Neuronal stem cell (in vitro differentiated cells): ENCODE measurements around the gene DPH5.

Source experiments
- DNase-seq: peaks from one replicate; pipeline ENCODE4 v3.0.0-alpha.2; 2013; ENCODE audit warnings: low spot score
- H2AFZ ChIP-seq: one replicate; pipeline ENCODE4 v1.6.1; 2013; ENCODE audit warnings: mild to moderate bottlenecking, low read length, inconsistent platforms
- H2AK5ac ChIP-seq: 2 replicates; pipeline ENCODE4 v1.6.1; 2013; ENCODE audit warnings: low read depth, mild to moderate bottlenecking, inconsistent platforms, low read length, moderate library complexity, mixed read lengths
- H2BK120ac ChIP-seq: 2 replicates; pipeline ENCODE4 v1.6.1; 2013; ENCODE audit warnings: low read depth, mild to moderate bottlenecking, inconsistent platforms, low read length, moderate library complexity, mixed read lengths
- H2BK12ac ChIP-seq: one replicate; pipeline ENCODE4 v1.6.1; 2013; ENCODE audit warnings: low read length, inconsistent platforms
- H2BK15ac ChIP-seq: 2 replicates; pipeline ENCODE4 v1.6.1; 2013; ENCODE audit warnings: mild to moderate bottlenecking, low read length, inconsistent platforms, mixed read lengths
- H2BK5ac ChIP-seq: one replicate; pipeline ENCODE4 v1.6.1; 2013; ENCODE audit warnings: inconsistent platforms, mild to moderate bottlenecking, low read length, moderate library complexity
- H3K14ac ChIP-seq: one replicate; pipeline ENCODE4 v1.6.1; 2013; ENCODE audit warnings: low read length, inconsistent platforms
- H3K18ac ChIP-seq: 2 replicates; pipeline ENCODE4 v1.6.1; 2013; ENCODE audit warnings: low read length, inconsistent platforms
- H3K23ac ChIP-seq: 2 replicates; pipeline ENCODE4 v1.6.1; 2013; ENCODE audit warnings: low read depth, mild to moderate bottlenecking, mixed read lengths, low read length, inconsistent platforms; ENCODE audit not compliant: poor library complexity
- H3K27ac ChIP-seq: replicated peaks from 3 replicates; pipeline ENCODE4 v1.5.1; 2013; ENCODE audit warnings: low read length, inconsistent platforms
- H3K27me3 ChIP-seq, 3 experiments: 2 replicates each; pipeline ENCODE4 v1.6.1; 2013; ENCODE audit warnings: low read length in 3 of 3, mild to moderate bottlenecking in 2 of 3, inconsistent platforms in 1 of 3, low read depth in 1 of 3, mixed read lengths in 1 of 3, moderate library complexity in 1 of 3; ENCODE audit not compliant: control insufficient read depth in 3 of 3, insufficient read depth in 3 of 3
- H3K36me3 ChIP-seq, 2 donors: replicated peaks in 1 of 2; 2 replicates each; pipeline ENCODE4 v1.6.1; 2013; ENCODE audit warnings: low read length in 2 of 2; ENCODE audit not compliant: control insufficient read depth in 2 of 2, insufficient read depth in 2 of 2
- H3K4ac ChIP-seq: 2 replicates; pipeline ENCODE4 v1.6.1; 2013; ENCODE audit warnings: inconsistent platforms, mild to moderate bottlenecking, low read length, moderate library complexity
- H3K4me1 ChIP-seq, 2 donors: 1 replicate in 1 of 2; 2 replicates in 1 of 2; pipeline ENCODE4 v1.6.1; 2013; ENCODE audit warnings: low read length in 2 of 2, low read depth in 1 of 2; ENCODE audit not compliant: control insufficient read depth in 2 of 2, insufficient read depth in 1 of 2
- H3K4me2 ChIP-seq: one replicate; pipeline ENCODE4 v1.6.1; 2013; ENCODE audit warnings: mild to moderate bottlenecking, low read length, inconsistent platforms; ENCODE audit not compliant: insufficient read depth, poor library complexity, severe bottlenecking
- H3K4me3 ChIP-seq, 2 donors: 2 replicates each; pipeline ENCODE4 v1.5.1; 2013; ENCODE audit warnings: low read length in 2 of 2, mild to moderate bottlenecking in 2 of 2, inconsistent platforms in 1 of 2, moderate library complexity in 1 of 2
- H3K79me1 ChIP-seq: one replicate; pipeline ENCODE4 v1.6.1; 2013; ENCODE audit warnings: low read depth, mild to moderate bottlenecking, inconsistent platforms, low read length, moderate library complexity
- H3K9ac ChIP-seq: one replicate; pipeline ENCODE4 v1.6.1; 2013; ENCODE audit warnings: mild to moderate bottlenecking, low read depth, low read length, inconsistent platforms; ENCODE audit not compliant: poor library complexity
- H3K9me3 ChIP-seq, 2 donors: replicated peaks in 1 of 2; 2 replicates each; pipeline versions ENCODE3 to v1.6.1; 2013; ENCODE audit warnings: low read length in 2 of 2, mild to moderate bottlenecking in 2 of 2, inconsistent platforms in 1 of 2, low read depth in 1 of 2, mixed read lengths in 1 of 2, moderate library complexity in 1 of 2; ENCODE audit not compliant: control insufficient read depth in 2 of 2, insufficient read depth in 1 of 2
- H4K8ac ChIP-seq: one replicate; pipeline ENCODE4 v1.6.1; 2013; ENCODE audit warnings: low read depth, mild to moderate bottlenecking, inconsistent platforms, low read length, moderate library complexity
- H4K91ac ChIP-seq: one replicate; pipeline ENCODE4 v1.6.1; 2013; ENCODE audit warnings: low read length, low read depth, mild to moderate bottlenecking, inconsistent platforms; ENCODE audit not compliant: poor library complexity
- WGBS, 2 donors: extraction: QIAGEN DNeasy Blood & Tissue Kit; methylation state at CpG; one replicate each; pipeline ENCODE4 v1.1.7; 2013; ENCODE audit warnings: missing lambda C conversion rate in 2 of 2, mixed read lengths in 1 of 2; ENCODE audit not compliant: insufficient read length in 2 of 2, insufficient replicate concordance in 1 of 2; ENCODE audit errors: extremely low coverage in 2 of 2; 5-methylcytosine and 5-hydroxymethylcytosine counted together

The DPH5 gene

DNA sequence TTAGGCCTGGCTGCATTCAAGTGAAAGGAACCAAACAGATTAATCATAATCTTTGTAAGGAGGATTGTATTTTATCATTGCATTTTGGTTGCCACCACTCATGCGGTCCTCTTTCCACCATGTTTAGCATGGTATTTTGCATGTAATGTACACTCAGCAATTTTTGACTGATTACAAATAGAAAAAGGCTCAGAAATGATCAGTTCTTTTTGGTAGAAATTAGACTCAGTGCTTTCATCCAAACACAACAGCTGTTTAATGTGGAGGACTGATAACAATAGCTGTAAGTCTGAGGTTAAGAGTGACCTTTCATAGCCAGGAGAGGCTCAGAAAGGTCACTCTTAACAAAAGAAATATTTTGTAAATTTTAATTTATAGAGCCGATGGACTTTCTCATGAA lies 25.3 kb upstream of the DPH5 start:
- H2BK5ac ChIP-seq: no peak overlapping the region
- no CpG with 5 or more reads among the region's 2 CpGs for WGBS, 2 donors
- H2AFZ ChIP-seq: no peak overlapping the region
- no peaks in the 10 kb centered on the region for H3K9me3 ChIP-seq
- no peak overlapping the region for H2BK120ac ChIP-seq
- no peak overlapping the region for H4K8ac ChIP-seq
- no peak overlapping the region for H3K4ac ChIP-seq
- peaks cover 0 to 4% of the 10 kb centered on the region in 2 donors for H3K36me3 ChIP-seq
- no peak overlapping the region for H2BK15ac ChIP-seq
- no peak overlapping the region for H3K23ac ChIP-seq
- no peak for DNase-seq
- H3K27me3 ChIP-seq: no peaks in the 10 kb centered on the region
- H3K18ac ChIP-seq: no peak overlapping the region
- H4K91ac ChIP-seq: no peak overlapping the region
- H3K79me1 ChIP-seq: no peaks in the 10 kb centered on the region
- H3K9ac ChIP-seq: no peak overlapping the region
- H3K4me2 ChIP-seq: no peak overlapping the region
- no peak overlapping the region for H3K14ac ChIP-seq
- H3K4me3 ChIP-seq: no peak overlapping the region
- H2BK12ac ChIP-seq: no peak overlapping the region
- peaks cover 0 to 5% of the 10 kb centered on the region in 2 donors for H3K4me1 ChIP-seq
- no peak overlapping the region for H3K27ac ChIP-seq
- H2AK5ac ChIP-seq: no peak overlapping the region

DNA sequence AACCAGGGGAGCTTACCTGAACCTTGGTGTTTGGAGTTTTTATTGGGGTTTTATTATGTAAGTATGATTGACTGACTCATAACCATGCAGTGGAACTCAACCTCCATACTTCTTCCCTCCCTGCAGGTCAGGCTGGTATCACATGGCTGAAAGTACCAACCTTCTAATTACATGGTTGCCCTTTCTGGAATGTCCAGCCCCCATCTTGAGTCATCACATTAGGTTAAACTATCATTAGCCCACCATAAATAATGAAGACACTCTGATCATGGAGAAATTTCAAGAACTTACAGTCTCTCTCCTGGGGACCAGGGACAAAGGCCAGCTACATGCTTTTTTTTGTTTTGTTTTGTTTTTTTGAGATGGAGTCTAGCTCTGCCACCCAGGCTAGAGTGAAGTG lies 19.2 kb upstream of the DPH5 start:
- no peaks in the 10 kb centered on the region for H3K27me3 ChIP-seq
- H3K9ac ChIP-seq: no peak overlapping the region
- H2BK12ac ChIP-seq: no peak overlapping the region
- no peak overlapping the region for H3K23ac ChIP-seq
- no peak overlapping the region for H2AK5ac ChIP-seq
- no peak overlapping the region for H3K18ac ChIP-seq
- DNase-seq: no peak
- H3K14ac ChIP-seq: no peak overlapping the region
- no peak overlapping the region for H2BK15ac ChIP-seq
- peaks cover 0 to 3% of the 10 kb centered on the region in 2 donors for H3K4me1 ChIP-seq
- no peak overlapping the region for H2BK5ac ChIP-seq
- no peak overlapping the region for H3K4ac ChIP-seq
- H2BK120ac ChIP-seq: no peak overlapping the region
- no peak overlapping the region for H2AFZ ChIP-seq
- H4K8ac ChIP-seq: no peak overlapping the region
- peaks cover 5 to 8% of the 10 kb centered on the region in 2 donors for H3K36me3 ChIP-seq
- H3K27ac ChIP-seq: no peak overlapping the region
- H3K4me2 ChIP-seq: no peak overlapping the region
- no peak overlapping the region for H3K4me3 ChIP-seq
- peaks cover 10 to 20% of the 10 kb centered on the region in 2 donors for H3K9me3 ChIP-seq
- no peak overlapping the region for H4K91ac ChIP-seq
- peaks cover 5% of the 10 kb centered on the region for H3K79me1 ChIP-seq

GRCh38 chr1:101044259-101044658 lies 18.7 kb upstream of the DPH5 start:
- no peak overlapping the region for H3K9ac ChIP-seq
- no peak overlapping the region for H3K27ac ChIP-seq
- no peak overlapping the region for H2BK5ac ChIP-seq
- H3K4ac ChIP-seq: no peak overlapping the region
- peaks cover 7 to 8% of the 10 kb centered on the region in 2 donors for H3K36me3 ChIP-seq
- H3K4me2 ChIP-seq: no peak overlapping the region
- no peak overlapping the region for H4K8ac ChIP-seq
- no peak overlapping the region for H2BK12ac ChIP-seq
- no peaks in the 10 kb centered on the region for H3K27me3 ChIP-seq
- H2BK15ac ChIP-seq: no peak overlapping the region
- no peak overlapping the region for H3K18ac ChIP-seq
- no peak overlapping the region for H3K14ac ChIP-seq
- H2BK120ac ChIP-seq: no peak overlapping the region
- H3K9me3 ChIP-seq: peaks cover 10 to 25% of the 10 kb centered on the region in 2 donors
- H3K79me1 ChIP-seq: peaks cover 5% of the 10 kb centered on the region
- H4K91ac ChIP-seq: no peak overlapping the region
- H3K23ac ChIP-seq: no peak overlapping the region
- H2AK5ac ChIP-seq: no peak overlapping the region
- no peak overlapping the region for H2AFZ ChIP-seq
- H3K4me1 ChIP-seq: peaks cover 0 to 3% of the 10 kb centered on the region in 2 donors
- no peak for DNase-seq
- H3K4me3 ChIP-seq: no peak overlapping the region

DNA sequence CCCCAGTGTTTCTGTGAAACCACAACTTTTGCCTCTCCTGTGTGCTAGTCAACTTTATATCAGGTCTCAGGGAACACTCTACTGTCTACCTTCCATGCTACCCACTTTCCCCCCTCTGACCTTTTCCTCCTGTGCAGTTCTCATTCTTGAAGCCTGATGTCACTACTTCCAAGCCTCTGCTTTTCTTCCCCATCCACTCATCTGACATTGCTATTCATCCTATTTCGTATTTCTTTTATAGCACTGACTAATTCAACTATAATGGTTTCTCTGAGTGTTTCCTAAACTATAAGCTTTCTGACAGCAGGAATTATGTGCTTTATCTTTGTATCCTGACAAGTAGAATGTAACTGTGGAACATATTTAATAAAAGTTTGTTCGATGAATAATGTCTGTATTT lies 18.2 kb upstream of the DPH5 start:
- no CpG with 5 or more reads among the region's 2 CpGs for WGBS, 2 donors
- Histone ChIP-seq H2BK5ac (no peak overlapping the region), H3K27ac (no peak overlapping the region), H2BK12ac (no peak overlapping the region), H2BK120ac (no peak overlapping the region), H3K4ac (no peak overlapping the region), H3K4me3 (no peak overlapping the region), H4K8ac (no peak overlapping the region), H2AK5ac (no peak overlapping the region), H3K9ac (no peak overlapping the region), H4K91ac (no peak overlapping the region), H3K9me3 (peaks cover 10 to 30% of the 10 kb centered on the region in 2 donors), H3K4me2 (no peak overlapping the region), H3K27me3 (no peaks in the 10 kb centered on the region), H3K23ac (no peak overlapping the region), H3K18ac (no peak overlapping the region), H3K36me3 (peaks cover 8 to 12% of the 10 kb centered on the region in 2 donors), H3K79me1 (peaks cover 5% of the 10 kb centered on the region), H2AFZ (no peak overlapping the region), H3K4me1 (peaks cover 0 to 3% of the 10 kb centered on the region in 2 donors), H2BK15ac (no peak overlapping the region), H3K14ac (no peak overlapping the region)
- no peak for DNase-seq
